AG20443 (cell line): ENCODE measurements around the gene RNF208.
"Not testable (repeated sequence)": the region's sequence is repeated elsewhere in the genome, so short reads cannot be mapped to it uniquely, and the experiment has no call there.

Experiments used
- DNase-seq: peaks from one replicate; pipeline ENCODE4 v3.0.0; 2012; ENCODE audit warnings: low spot score, mixed read lengths

Gene RNF208

DNA sequence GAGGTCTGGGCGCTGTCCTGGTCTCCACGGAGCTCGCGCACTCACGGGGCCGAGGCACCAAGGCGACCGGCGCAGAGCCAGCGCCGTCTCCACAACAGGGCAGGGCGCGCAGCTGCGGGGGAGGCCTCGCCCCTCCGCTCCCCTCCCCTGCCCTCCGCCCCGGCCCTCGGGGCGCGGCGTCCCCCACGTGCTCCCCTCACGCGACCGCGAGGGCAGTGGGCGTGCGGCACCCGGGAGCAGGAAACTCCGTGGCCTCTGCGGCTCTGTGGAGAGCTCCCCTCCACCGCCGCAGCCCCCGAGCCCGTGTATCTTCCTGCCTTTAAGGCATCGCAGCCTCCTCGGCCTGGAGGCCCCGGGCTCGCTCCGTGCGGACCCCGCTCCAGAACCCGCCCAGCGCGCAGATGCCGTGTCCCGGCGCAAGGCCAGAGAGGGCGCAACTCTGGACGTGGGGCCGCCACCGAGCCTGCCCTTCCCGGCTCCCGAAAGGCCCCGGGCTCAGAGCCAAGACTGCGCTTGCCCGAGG, 18.3 kb upstream of the RNF208 start:
- peak; percentile 85 for DNase-seq

DNA sequence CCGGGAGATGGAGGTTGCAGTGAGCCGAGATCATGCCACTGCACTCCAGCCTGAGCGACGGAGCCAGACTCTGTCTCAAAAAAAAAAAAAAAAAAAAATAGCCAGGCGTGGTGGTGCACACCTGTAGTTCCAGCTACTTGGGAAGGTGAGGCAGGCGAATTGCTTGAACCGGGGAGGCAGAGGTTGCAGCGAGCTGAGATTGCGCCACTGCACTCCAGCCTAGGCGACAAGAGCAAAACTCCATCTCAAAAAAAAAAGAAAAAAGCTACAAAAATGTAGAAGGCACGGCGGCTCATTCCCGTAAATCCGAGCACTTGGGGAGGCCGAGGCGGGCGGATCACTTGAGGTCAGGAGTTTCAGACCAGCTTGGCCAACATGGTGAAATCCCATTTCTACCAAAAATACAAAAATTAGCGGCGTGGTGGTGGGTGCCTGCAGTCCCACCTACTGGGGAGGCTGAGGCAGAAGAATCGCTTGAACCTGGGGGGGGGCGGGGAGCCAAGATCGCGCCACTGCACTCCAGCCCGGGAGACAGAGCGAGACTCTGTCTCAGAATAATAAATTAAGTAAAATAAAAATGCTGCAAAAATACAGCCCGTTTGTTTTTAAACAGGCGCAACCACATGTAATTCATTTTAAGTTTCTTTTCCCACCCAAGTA, 17.6 kb upstream of the RNF208 start:
- DNase-seq: not testable (repeated sequence)

DNA sequence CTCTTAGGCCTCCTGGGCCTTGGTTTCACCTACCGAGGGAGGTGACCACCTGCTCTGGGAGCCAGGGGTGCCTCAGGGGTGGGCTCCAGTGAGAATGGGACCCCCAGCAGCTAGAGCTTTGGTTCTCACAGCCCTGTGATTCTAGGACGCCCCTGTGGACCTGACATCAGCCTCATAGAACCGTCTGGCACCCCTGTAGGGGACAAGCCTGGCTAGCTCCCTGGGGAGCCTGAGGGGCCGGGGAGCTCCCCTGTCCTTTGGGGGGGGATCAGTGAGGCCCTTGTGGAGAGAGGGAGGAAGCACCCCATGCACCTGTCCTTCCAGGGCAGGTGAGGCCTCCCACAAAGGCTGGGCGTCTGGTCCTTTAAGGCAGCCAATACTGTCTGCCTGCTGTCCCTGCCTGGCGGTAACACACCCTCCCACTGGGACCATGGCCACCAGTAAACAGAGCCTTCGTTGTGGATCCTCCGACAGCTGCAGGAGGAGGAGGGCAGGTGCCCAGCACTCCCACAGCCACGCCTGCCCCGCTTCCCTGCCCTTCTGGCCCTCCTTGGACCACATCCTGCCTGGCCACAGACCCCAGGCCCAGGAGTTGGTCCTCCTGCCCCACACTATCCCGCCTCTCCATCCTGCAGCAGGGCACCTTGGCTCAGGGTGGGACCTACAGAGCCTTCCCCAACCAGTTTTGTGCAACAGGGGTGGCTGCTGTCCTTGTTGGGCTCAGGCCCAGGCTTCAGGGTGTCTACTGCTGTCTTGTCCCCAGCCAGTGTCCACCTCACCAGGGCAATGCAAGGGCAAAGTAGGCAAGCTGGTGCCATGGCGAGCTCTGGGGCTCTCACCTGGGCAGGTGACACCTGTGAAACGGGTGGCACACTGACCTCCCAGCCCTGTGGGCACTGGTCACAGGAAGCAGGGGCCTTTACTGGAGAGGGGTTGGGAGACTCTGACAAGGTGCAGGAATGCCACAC, 16.0 kb upstream of the RNF208 start:
- no peak for DNase-seq

GRCh38 chr9:137236936-137237421, 14.9 kb upstream of the RNF208 start:
- no peak for DNase-seq

- DNase-seq: peak; percentile 93
Measured at GRCh38 chr9:137236238-137236935, 14.3 kb upstream of the RNF208 start.

DNA sequence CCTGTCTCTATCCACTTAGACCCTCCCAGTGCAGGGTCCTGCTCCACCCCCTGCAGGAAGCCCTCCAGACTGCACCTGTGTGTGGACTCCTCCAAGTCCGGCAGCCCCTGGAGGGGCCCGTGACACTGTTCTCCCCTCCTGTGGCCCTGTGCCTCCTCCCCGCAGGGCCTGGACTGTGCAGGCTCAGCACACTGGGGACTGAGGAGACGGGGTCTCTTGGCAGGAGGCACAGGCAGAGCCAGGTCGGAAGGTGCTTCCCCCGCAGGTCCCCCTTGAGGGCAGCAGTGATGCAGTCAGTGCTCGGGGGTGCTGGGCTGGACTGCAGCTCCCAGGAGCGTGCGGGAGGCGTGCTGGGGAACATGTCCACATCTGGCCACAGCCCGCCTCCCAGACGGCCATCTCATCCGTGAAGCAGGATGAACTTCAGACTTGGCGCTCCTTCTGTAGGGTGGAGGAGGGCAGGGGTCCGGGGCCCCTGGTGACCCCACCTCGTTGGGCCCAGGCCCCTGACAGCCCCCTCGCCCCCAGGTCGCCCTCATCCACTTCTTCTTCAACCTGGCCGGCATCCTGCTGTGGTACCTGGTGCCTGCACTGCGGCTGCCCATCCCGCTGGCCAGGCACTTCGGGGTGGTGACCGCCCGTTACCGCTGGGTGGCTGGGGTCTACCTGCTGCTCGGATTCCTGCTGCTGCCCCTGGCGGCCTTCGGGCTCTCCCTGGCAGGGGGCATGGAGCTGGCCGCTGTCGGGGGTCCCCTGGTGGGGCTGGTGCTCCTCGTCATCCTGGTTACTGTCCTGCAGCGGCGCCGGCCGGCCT, 13.6 kb upstream of the RNF208 start:
- no peak for DNase-seq

DNA sequence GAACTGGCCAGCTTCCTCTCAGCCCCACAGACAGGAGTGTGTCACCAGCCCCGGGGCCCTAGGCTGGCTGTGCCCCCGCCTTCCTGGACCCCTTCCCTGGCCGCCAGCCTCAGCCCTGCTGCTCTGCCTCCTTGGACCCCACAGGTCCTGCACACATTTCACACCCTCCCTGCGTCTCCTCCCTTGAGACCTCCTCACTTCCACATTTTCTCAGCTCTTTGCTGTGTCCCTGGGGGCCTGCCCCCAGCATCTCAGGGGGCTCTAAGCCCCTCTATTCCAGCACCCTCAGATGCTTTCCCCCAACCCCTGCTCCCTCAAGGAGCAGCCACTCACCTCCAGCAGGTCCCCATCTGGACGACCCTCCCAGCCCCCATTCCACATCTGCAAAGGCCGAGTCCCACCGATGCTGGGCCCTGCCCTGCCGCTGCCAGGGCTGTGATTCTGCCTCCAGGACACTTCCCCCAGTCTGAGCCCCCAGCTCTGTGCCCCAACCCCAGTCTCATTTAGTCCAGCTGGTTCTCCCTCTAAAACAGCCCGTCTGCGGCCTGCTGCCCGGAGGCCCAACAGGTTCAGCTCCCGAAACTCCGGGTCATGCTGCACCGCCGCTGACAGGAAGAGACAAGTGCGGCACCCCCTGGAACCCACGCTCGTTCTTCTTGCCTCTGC, 12.9 kb upstream of the RNF208 start:
- no peak for DNase-seq

DNA sequence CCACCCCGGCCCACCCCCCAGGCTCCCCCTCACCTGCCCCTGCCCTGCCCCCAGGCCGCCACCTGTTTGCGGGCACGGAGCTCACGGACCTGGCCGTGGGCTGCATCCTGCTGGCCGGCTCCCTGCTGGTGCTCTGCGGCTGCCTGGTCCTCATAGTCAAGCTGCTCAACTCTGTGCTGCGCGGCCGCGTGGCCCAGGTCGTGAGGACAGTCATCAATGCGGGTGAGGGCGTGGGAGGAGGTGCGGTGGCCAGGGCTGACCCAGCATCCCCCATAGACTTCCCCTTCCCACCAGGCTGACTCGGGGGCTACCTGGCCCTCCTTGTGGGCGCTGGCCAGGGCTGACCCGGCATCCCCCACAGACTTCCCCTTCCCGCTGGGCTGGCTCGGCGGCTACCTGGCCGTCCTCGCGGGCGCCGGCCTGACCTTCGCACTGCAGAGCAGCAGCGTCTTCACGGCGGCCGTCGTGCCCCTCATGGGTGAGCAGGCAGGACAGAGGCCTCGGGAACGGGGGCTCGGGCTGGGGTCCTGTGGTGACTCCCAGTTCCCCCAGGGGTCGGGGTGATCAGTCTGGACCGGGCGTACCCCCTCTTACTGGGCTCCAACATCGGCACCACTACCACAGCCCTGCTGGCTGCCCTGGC, 12.1 kb upstream of the RNF208 start:
- no peak for DNase-seq

DNA sequence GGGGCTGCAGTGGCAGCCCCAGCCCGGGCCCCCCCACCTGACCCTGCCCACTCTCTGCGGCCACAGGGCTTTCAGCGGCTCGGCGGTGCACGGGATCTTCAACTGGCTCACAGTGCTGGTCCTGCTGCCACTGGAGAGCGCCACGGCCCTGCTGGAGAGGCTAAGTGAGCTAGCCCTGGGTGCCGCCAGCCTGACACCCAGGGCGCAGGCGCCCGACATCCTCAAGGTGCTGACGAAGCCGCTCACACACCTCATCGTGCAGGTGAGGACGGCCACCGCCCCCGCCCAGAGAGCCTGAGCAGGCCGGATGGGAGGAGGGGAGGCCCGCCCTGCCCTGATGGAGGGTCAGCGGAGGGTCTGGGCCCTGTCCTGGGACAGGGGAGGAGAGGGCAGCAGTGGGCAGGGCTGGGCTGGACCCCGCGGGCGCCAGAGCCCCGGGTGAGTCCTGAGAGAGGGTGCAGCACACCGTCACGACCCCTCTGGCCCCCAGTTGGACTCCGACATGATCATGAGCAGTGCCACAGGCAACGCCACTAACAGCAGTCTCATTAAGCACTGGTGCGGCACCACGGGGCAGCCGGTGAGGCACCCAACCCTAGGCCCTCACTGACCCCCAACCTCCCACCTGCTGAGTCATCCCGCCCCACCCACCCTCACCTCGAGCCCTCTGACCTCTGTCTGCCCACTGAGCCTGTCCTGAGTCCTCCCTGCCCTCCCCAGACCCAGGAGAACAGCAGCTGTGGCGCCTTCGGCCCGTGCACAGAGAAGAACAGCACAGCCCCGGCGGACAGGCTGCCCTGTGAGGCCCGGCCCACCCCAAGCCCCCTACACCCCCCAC, 11.3 kb upstream of the RNF208 start:
- DNase-seq: no peak

DNA sequence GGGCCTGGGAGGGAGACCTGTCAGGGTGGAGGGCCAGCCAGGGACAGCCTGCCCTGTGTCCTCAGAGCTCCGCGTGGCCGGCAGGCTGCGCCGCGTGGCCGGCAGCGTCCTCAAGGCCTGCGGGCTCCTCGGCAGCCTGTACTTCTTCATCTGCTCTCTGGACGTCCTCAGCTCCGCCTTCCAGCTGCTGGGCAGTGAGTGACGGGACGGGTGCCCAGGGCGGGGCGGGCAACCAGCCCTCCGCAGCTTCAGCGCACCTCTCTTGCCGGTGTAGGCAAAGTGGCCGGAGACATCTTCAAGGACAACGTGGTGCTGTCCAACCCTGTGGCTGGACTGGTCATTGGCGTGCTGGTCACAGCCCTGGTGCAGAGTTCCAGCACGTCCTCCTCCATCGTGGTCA, 10.5 kb upstream of the RNF208 start:
- DNase-seq: no peak

GRCh38 chr9:137232101-137232500, 10.1 kb upstream of the RNF208 start:
- no peak for DNase-seq

GRCh38 chr9:137231372-137232039, 9.5 kb upstream of the RNF208 start:
- DNase-seq: no peak

GRCh38 chr9:137230705-137231371, 8.8 kb upstream of the RNF208 start, which contains the start of gene SLC34A3:
Gene SLC34A3 (plus strand): TSS chr9:137230901. CDS start chr9:137231703, 802 bp downstream.
- DNase-seq: no peak

GRCh38 chr9:137229903-137230704, 8.1 kb upstream of the RNF208 start:
- no peak for DNase-seq

DNA sequence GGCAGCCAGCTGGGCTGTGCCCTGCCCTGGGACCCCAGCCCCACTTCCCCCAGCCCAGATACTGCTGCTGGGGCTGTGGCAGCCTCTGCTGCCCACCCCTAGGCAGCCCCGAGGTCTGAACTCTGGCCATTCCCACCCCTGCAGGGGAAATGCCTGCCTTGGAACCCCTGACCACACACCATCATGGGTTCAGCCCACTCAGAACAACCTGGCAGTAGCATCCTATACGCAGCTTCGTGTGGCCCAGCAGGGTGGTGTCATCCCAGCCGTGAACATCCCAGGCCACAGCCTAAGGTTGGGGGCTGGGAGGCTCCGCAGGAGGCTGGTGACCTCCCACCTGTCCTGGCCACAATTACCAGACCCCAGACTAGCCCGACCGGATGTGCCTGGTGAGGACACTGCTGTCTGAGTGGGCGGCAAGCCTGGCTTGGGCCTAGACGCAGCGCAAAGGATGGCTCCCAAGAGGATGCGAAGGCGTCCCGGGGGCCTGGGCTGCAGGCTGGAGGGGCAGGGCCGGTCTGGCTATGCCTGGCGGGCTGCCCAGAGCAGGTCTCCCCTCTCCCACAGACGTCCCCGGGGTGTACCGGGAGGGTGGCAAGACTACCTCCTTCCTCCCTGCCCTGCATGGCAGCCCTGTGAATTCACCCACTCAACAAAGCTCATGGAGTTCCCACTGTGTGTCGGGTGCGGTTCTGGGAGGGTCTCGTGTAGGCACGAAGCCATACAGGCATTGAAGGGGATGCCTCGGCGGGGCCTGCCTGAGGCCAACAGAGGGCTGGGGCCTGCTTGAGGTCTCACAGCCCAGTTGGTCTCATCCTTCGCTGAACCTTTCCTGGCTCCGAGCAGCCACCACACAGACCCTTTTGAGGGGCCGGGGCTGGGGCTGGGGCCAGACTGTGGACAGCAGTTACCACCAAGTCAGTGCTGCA, 7.2 kb upstream of the RNF208 start:
- no peak for DNase-seq

DNA sequence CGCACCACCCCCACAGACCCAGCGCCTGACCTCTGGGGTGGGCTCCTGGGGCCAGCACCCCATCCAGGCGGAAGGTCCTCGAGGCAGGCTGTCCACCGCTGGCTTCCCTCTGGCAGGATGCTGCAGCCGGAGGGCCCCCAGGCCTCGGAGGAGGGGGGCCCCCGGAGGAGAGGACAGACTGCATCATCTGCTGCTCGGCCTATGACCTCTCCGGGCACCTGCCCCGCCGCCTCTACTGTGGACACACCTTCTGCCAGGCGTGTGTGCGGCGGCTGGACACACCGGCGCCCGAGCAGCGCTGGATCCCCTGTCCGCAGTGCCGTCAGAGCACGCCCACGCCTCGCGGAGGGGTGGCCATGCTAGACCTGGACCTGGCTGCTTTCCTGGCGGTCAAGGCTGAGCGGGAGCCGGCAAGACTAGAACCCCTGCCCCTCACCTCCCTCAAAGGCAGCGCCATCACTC, 6.5 kb upstream of the RNF208 start:
- DNase-seq: no peak
